WTC11 (cell line): Measurements from ENCODE around the gene PHLDB1. TPM values are rescaled to one million over a fixed set of nuclear protein-coding genes. Genes with fewer than 3 reads are reported as not detected.
A peak's percentile ranks its signal among the peaks of the same experiment; 100 is the strongest.

Source experiments
- ATAC-seq: fragments of 200-7000 bp; cut with Tn5 transposase; 2 replicates; pipeline ENCODE4 v1.10.0; 2021; ENCODE audit warnings: mild to moderate bottlenecking, moderate library complexity
- CTCF ChIA-PET: fragments of 300-600 bp; sonication (Branson Sonifier 250); formaldehyde crosslinking; loops from one replicate; lab custom pipeline; 2021; ENCODE audit warnings: antibody characterized with exemption; lab: Charles Lee
- POLR2A ChIA-PET: fragments of 350-600 bp; sonication (Branson Sonifier 250); formaldehyde crosslinking; loops from one replicate; lab custom pipeline; 2021; ENCODE audit warnings: antibody characterized with exemption; lab: Charles Lee
- DNase-seq: peaks from one replicate; pipeline ENCODE4 v3.0.0; 2021; ENCODE audit warnings: low spot score
- H3K27ac Mint-ChIP-seq: 2 replicates; pipeline ENCODE4 v1.8.0; 2021; ENCODE audit warnings: mixed read lengths
- H3K27me3 Mint-ChIP-seq: 2 replicates; pipeline ENCODE4 v1.8.0; 2021; ENCODE audit warnings: low read depth, mild to moderate bottlenecking, moderate library complexity, mixed read lengths
- H3K36me3 Mint-ChIP-seq: 2 replicates; pipeline ENCODE4 v1.8.0; 2021; ENCODE audit warnings: mixed read lengths
- H3K4me1 Mint-ChIP-seq: 2 replicates; pipeline ENCODE4 v1.8.0; 2022; ENCODE audit warnings: mixed read lengths
- H3K4me3 Mint-ChIP-seq: 2 replicates; pipeline ENCODE4 v1.8.0; 2021; ENCODE audit warnings: mild to moderate bottlenecking, moderate library complexity, mixed read lengths
- H3K9me3 Mint-ChIP-seq: 2 replicates; pipeline ENCODE4 v1.8.0; 2021; ENCODE audit warnings: mixed read lengths
- ARID4B ChIP-seq: sonication (generic); formaldehyde crosslinking; IDR thresholded peaks from 2 replicates; pipeline ENCODE4 v1.8.0; 2023; ENCODE audit warnings: missing genetic modification reagents, mild to moderate bottlenecking, borderline replicate concordance
- ATF2 ChIP-seq: sonication (generic); formaldehyde crosslinking; IDR thresholded peaks from 2 replicates; pipeline ENCODE4 v1.8.1; 2022; ENCODE audit warnings: low read depth, missing genetic modification reagents, borderline replicate concordance
- GRHL2 ChIP-seq: fragments of 250-450 bp; sonication (Bioruptor Pico); IDR thresholded peaks from 2 replicates; pipeline ENCODE4 v1.8.0; 2022; ENCODE audit warnings: mild to moderate bottlenecking, moderate library complexity; ENCODE audit not compliant: insufficient replicate concordance, severe bottlenecking
- IRF2 ChIP-seq: sonication (generic); formaldehyde crosslinking; IDR thresholded peaks from 2 replicates; pipeline ENCODE4 v1.8.0; 2022; ENCODE audit warnings: low read depth, missing genetic modification reagents, borderline replicate concordance
- MLX ChIP-seq: sonication (generic); formaldehyde crosslinking; IDR thresholded peaks from 2 replicates; pipeline ENCODE4 v1.8.1; 2023; ENCODE audit warnings: mild to moderate bottlenecking, missing genetic modification reagents, moderate library complexity
- PRDM15 ChIP-seq: sonication (generic); formaldehyde crosslinking; IDR thresholded peaks from 2 replicates; pipeline ENCODE4 v1.8.0; 2022; ENCODE audit warnings: missing genetic modification reagents
- STAT6 ChIP-seq: sonication (generic); formaldehyde crosslinking; conservative IDR thresholded peaks from 2 replicates; pipeline ENCODE4 v1.8.1; 2023; ENCODE audit warnings: mild to moderate bottlenecking, low read depth, missing genetic modification reagents, moderate library complexity
- TEAD4 ChIP-seq: sonication (generic); formaldehyde crosslinking; IDR thresholded peaks from 2 replicates; pipeline ENCODE4 v1.8.0; 2022; ENCODE audit warnings: mild to moderate bottlenecking, missing genetic modification reagents
- USF1 ChIP-seq: sonication (generic); formaldehyde crosslinking; IDR thresholded peaks from 2 replicates; pipeline ENCODE4 v1.8.0; 2022; ENCODE audit warnings: mild to moderate bottlenecking, missing genetic modification reagents
- ZBTB21 ChIP-seq: sonication (generic); formaldehyde crosslinking; IDR thresholded peaks from 2 replicates; pipeline ENCODE4 v1.8.1; 2023; ENCODE audit warnings: mild to moderate bottlenecking, missing genetic modification reagents, borderline replicate concordance
- ZNF281 ChIP-seq: sonication (generic); formaldehyde crosslinking; IDR thresholded peaks from 2 replicates; pipeline ENCODE4 v1.8.0; 2023; ENCODE audit warnings: mild to moderate bottlenecking, missing genetic modification reagents
- ZNF532 ChIP-seq: fragments of 250-450 bp; sonication (Bioruptor Pico); IDR thresholded peaks from 2 replicates; pipeline ENCODE4 v1.9.0; 2021; ENCODE audit warnings: mild to moderate bottlenecking, borderline replicate concordance
- total RNA-seq: library from RNA; stranded (reverse); gene quantifications from 3 replicates; pipeline ENCODE4 v1.2.3, GENCODE V29; 2021

Gene PHLDB1
- total RNA-seq, 1 experiment from 2014 or later: 83.1 TPM

- peak overlapping the region; percentile 56 for H3K4me3 Mint-ChIP-seq
- POLR2A ChIA-PET: interaction anchor here (0.6 to 1.6 kb wide), 6 partner anchors 25 to 240 kb away, joined by 3 to 8 read pairs (median 4); partner anchors contain the start of gene DDX6
- H3K4me1 Mint-ChIP-seq: peaks cover 42% of the 10 kb centered on the region
- H3K36me3 Mint-ChIP-seq: no peaks in the 10 kb centered on the region
- peak; percentile 86 for ATAC-seq
- peaks cover 5% of the 10 kb centered on the region for H3K9me3 Mint-ChIP-seq
- H3K27ac Mint-ChIP-seq: peak overlapping the region; percentile 41; the same call in 1 of the 2 replicates
- peak; percentile 96 for DNase-seq
- peaks cover 14% of the 10 kb centered on the region; the same call in 1 of the 2 replicates for H3K27me3 Mint-ChIP-seq
- CTCF ChIA-PET: interaction anchor here (0.5 to 3.1 kb wide), 66 partner anchors 10 to 656 kb away, joined by 3 to 63 read pairs (median 5); partner anchors contain the start of genes CBL, CENATAC, DDX6 and TREH
- TF ChIP-seq PRDM15: no peak
- TF ChIP-seq ZNF532 (CRISPR knock-in tag): no peak
- TF ChIP-seq MLX (CRISPR knock-in tag): 0 out of 2 replicates have a peak, but pooled peaks have one; percentile 68
- no peak for TF ChIP-seq ATF2
- no peak for TF ChIP-seq USF1 (CRISPR knock-in tag)
- TF ChIP-seq ARID4B (CRISPR knock-in tag): peak; percentile 61; the same call in 1 of the 2 replicates
- 0 out of 2 replicates have a peak, but pooled peaks have one; percentile 67 for TF ChIP-seq ZNF281 (CRISPR knock-in tag)
- TF ChIP-seq ZBTB21: no peak; the same call in 1 of the 2 replicates
- TF ChIP-seq STAT6 (CRISPR knock-in tag): no peak
- TF ChIP-seq GRHL2 (CRISPR knock-in tag): no peak
- TF ChIP-seq IRF2: no peak
- no peak for TF ChIP-seq TEAD4 (CRISPR knock-in tag)
Observed at GRCh38 chr11:118689852-118690552, 82.6 kb downstream of the PHLDB1 start.
